Activated CD4-positive, alpha-beta T cell treated with anti-CD3 and anti-CD28 coated beads for 4 hours (primary cell): ENCODE measurements around the gene WASHC2A.
"Not testable (repeated sequence)": the region's sequence is repeated elsewhere in the genome, so short reads cannot be mapped to it uniquely, and the experiment has no call there.

Experiments
- DNase-seq, 2 donors: peaks; one replicate each; pipeline ENCODE4 v3.0.0-alpha.2; 2020

The WASHC2A gene, protein sequence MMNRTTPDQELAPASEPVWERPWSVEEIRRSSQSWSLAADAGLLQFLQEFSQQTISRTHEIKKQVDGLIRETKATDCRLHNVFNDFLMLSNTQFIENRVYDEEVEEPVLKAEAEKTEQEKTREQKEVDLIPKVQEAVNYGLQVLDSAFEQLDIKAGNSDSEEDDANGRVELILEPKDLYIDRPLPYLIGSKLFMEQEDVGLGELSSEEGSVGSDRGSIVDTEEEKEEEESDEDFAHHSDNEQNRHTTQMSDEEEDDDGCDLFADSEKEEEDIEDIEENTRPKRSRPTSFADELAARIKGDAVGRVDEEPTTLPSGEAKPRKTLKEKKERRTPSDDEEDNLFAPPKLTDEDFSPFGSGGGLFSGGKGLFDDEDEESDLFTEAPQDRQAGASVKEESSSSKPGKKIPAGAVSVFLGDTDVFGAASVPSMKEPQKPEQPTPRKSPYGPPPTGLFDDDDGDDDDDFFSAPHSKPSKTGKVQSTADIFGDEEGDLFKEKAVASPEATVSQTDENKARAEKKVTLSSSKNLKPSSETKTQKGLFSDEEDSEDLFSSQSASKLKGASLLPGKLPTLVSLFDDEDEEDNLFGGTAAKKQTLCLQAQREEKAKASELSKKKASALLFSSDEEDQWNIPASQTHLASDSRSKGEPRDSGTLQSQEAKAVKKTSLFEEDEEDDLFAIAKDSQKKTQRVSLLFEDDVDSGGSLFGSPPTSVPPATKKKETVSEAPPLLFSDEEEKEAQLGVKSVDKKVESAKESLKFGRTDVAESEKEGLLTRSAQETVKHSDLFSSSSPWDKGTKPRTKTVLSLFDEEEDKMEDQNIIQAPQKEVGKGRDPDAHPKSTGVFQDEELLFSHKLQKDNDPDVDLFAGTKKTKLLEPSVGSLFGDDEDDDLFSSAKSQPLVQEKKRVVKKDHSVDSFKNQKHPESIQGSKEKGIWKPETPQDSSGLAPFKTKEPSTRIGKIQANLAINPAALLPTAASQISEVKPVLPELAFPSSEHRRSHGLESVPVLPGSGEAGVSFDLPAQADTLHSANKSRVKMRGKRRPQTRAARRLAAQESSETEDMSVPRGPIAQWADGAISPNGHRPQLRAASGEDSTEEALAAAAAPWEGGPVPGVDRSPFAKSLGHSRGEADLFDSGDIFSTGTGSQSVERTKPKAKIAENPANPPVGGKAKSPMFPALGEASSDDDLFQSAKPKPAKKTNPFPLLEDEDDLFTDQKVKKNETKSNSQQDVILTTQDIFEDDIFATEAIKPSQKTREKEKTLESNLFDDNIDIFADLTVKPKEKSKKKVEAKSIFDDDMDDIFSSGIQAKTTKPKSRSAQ (N-terminal part only)

DNA sequence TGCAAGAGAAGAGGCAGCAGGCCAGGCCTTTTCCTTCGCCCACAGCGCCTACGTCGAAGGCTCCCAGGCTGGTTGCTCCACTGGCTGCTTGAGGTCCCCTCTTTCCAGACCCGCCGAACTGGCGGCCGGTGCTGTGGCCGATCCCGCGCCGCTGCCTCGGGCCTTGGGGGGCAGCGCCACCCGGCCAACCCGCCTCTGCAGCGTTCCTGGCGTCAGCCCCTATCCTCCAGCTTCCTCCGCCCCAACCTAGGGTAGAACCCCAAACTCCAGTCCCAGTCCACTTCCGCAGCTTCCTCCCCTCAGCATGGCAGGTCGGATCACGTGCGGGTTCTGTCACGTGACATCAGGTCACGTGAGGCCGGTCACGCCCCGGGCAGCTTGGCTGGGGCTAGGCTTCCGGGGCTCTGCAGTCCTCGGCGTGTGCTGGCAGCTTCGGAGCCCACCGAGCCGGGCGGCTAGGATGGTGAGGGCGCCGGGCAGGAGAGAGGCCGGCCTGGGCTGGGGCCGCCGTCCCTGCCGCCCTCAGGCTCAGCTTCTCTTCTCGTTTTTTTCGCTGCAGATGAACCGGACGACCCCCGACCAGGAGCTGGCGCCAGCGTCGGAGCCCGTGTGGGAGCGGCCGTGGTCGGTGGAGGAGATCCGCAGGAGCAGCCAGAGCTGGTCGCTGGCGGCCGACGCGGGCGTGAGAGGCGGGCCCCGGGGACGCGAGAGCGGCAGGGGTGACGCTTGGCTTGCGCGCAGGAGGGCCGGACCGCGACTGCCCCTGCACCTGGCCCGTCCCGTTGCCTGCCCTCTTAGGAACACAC is at the start of gene WASHC2A:
TSS of gene WASHC2A (plus strand) at position 409 of the 806 bp plus-strand sequence. CDS start at position 461, 52 bp downstream.
- peak; percentile 68 to 78 for DNase-seq

DNA sequence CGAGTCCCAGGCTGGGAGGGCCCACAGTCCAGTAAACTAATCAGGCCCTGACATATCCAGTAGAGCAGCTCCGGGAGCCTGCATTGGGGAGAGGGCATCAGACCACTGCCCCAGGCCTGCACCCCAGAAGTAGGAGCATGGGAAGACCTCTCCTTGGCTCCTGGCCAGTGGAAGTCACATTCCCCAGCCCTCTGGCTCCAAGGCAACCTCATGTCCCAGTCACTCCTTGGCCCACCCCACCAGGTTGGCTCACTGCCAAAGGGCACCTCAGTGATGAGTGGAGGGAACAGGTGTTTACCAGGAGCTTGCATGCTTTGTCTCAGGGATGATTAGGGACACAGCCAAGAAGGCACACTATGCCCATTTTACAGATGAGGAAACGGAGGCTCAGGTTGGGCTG is 48.5 kb upstream of the WASHC2A start:
- DNase-seq = not testable (repeated sequence)

DNA sequence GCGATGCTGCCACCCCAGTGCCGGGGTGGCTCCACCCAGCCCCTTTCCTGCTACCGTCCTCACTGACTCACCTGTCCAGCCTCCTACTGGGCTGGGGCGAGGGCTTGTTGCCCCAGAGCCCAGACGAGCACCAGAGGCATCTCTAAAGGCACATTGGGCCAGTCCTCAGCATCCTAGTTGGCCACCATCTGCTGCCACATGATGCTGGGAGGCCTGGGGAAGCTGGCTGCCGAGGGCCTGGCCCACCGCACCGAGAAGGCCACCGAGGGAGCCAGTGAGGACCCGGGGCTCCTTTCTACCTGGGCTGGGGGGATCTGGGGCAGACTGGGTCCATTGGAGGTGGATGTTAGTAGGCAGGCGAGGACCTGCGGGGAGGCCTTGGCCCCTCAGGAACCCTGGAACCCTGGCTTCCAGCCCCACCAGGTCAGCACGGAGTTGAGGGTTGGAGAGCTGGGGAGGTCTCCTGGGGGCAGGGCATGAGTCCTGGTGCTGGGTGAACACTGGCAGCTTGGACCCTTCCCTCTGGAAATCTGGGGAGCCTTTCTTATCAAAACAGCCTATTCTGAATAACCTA is 47.2 kb upstream of the WASHC2A start:
- not testable (repeated sequence) for DNase-seq

DNA sequence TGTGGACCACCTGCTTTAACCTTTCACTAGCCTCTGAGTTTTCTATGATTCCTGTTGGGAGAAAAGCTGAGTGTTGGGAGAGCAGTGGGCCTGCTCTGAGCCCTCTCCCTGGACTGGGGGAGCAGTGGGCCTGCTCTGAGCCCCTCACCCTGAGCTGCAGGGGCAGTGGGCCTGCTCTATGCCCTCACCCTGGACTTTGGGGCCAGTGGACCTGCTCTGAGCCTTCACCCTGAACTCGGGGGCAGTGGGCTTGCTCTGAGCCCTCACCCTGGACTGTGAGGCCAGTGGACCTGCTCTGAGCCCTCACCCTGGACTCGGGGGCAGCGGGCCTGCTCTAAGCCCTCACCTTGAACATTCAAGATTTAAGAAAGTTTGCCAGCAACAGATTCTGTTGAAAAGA is 46.1 kb upstream of the WASHC2A start:
- DNase-seq = no peak

DNA sequence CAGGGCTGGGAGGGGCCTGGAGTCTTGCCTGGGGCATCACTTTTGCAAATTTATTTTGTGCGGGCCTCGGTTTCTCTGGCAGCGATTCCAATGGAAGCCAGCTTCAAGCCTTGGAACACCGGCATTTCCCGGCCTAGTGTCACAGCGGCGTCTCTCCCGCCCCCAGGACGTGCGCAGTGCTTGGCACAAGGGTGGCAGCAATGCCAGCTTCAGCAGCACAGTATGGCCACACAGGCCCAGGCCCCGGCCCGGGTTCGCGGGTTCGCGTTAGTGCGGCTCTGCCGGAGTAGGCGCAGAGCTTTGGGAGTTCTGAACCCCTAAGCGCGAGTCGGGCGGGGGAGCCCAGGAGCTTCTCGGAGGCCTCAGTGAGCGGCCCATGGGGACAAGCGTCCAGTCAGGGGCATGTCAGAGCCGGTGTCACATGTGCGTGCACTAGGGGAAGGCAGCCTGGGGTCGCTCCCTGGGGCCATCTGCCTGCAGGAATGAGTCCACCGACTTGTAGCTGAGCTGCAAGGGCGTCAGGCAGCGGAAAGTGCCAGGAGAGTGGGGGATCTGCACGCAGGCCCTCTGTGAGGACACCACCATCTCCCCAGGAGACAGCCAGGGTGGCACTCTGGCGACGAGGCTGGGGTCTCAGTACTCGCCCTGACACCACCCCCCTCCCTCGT is 42.9 kb upstream of the WASHC2A start:
- DNase-seq = not testable (repeated sequence)

DNA sequence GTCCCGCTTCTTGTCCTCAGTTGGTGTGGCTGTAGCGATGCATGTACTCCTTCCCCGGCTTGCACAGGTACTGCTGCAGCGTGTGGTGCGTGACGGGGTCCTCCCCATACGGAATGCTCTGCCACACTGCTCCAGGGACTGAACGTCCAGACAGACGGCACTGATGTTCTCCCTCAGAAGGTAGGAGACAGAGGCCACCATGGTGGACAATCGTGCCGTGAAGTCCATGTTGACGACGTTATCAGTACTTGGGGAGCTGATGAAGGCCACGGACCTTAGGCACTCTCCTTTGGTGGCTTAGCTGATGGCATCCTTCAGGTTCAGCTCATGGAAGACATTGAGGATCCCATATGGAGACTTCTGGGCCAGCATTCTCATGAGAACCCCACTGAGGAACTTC is 42.1 kb upstream of the WASHC2A start:
- DNase-seq = no peak

DNA sequence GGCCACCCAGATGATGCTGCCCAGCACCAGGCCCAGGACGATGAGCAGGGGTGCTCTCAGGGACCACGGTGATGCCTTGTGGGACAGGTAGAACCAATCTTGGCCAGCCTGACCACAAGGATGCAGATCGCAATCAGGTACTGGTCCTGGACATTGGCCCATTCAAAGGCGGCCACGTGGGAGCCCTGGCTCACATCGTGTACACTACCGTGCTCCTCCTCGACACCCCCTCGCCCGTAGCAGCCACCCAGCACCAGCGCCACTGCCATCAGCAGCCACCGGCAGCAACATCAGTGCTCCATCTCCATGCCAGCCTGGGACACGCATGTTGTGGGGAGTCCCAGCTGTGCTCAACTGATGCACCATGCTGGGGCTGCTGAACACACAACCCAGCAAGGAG is 40.6 kb upstream of the WASHC2A start:
- no peak for DNase-seq

DNA sequence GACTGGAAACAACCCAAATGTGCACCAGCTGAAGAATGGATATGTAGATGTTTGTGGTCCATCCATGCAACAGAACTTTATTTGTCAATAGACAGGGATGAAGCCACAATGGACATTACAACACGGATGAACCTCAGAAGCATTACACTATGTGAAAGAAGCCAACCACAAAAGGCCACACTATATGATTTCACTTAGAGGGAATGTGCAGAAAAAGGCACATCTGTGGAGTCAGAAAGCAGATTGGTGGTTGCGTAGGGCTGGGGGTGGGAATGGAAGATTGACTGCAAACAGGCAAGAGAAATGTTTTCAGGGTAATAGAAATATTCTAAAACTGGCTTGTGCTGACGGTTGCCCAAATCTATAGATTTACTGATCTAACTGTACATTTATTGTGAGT is 34.3 kb upstream of the WASHC2A start:
- no peak for DNase-seq

DNA sequence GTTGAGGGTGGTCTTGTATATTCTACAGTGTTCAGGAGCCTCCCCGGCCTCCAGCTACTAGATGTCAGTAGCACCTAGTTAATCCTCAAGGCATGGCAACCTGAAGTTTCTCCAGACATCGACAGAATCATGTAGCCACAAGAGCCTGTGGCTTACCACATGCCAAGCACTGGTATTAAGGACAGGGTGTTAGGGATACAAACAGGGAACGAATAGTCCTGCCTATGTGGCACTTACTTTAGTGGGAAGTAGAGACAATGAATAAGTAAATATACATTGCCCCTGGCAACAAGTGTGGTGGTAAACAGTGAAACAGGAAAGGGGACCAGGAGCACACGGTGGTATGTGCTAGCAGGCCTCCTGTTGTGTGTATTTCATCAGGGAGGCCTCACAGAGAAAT is 32.4 kb upstream of the WASHC2A start:
- DNase-seq = not testable (repeated sequence)

DNA sequence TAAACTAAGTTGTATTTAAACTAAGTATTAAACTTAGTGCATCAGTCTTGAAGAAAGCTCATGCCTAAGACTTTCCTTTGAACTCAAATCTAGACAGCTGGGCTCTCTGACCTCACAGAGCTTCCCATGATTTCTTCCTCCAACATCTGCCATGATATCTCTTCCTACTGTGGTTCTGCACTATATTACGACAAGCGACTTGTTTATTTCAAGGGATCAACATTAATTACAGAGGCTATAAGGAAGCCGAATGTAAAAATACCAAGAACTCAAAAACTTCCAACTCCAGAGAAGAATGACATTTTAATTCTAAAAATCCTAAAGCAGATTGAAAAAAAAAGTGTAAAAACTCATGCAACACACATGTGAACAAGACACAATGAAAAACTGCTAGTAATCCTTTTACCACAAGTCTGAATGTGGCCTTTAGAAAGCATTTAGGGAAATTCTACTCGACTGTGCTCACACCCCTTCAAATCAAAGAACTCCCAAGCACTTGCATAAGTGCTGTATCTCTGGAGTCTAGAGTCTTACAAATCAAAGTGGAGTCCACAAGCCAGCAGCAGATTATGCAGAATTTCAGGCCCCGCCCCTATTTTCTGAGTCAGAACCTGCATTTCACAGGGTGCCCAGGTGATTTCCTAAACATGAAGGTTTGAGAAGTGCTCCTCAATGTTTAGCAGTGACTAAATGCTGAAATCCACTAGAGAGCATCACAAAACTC is 22.7 kb upstream of the WASHC2A start:
- DNase-seq = no peak

DNA sequence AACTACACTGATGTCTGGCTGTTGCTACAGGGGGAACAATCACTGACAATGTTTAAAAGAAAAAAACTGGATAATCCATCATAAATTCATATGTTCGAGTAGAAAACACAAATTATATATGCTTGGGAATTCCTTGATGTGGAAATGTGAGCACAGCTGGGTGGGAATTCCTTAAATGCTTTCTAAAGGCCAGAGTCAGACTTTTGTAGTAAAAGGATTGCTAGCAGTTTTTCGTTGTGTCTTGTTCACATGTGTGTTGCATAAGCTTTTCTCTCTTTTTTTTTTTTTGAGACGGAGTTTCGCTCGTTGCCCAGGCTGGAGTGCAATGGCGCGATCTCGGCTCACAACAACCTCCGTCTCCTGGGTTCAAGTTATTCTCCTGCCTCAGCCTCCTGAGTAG is 21.3 kb upstream of the WASHC2A start:
- DNase-seq = not testable (repeated sequence)

DNA sequence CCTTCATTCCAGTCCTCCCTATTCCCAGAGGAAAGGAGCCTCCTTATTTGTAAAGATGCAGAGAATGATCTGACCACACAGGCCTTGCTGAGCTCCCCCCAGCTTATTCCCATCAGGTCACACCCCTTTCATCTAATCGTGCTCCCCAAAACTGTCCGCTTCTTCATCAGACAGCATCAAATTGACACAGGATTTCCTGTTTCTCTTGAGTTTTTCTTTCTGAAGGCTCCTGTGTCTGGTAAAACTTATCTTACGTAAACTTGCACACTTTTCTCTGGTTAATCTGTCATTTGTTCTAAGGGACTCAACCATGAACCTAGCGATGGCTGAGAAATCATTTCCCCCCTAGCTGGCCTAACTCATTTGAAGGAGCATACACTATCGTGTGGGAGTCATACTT is 20.2 kb upstream of the WASHC2A start:
- not testable (repeated sequence) for DNase-seq

DNA sequence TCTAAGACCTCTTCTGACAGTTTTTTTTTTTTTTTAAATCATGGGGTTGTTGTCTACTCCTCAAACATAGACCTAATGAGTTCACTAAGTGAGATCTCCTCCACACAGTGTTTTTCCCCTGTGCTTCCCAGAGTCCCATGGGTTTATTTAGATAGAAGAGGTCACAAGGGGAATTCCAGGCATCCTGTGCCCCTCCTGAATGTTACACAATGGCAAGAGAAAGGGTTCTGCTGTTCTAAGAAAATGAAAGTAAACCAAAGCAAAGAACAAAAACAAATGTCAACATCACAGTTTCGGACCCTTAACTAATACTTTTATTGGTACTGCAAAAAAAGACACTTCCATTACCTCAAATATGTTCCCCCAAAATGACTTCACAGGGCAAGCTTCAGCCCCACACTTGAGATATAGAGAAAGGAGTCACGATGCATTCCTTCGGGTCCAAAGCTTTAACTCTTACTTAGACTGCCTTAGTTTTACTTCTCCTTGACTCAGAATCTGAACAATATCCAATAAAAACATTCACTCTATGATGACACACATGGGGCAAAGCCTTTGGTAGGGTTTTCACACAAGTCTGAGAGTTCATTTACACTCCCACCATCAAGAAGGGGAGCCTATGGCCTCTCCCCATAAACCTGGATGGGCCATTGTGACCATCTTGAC is 15.6 kb upstream of the WASHC2A start:
- DNase-seq = not testable (repeated sequence)

DNA sequence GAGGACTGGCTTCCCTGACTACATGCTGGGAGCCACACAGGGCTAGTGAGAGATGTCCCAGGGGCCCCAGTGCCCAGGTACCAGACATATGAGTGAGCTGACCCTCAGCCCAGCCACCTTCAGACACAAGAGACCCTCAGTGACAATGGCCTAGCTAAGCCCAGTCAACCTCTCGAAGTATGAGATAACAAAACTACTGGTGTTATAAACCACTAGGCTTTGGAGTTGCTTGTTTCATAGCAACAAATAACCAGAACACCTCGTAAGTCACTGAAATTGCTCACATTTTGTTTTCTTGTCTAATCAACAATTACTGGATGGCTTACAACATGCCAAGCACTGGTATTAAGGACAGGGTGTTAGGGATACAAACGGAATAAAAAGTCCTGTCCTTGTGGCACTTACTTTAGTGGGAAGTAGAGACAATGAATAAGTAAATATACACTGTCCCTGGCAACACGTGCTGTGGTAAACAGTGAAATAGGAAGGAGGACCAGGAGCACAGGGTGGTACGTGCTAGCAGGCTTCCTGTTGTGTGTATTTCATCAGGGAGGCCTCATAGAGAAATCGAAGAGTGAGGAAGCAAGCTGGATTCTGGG is 14.9 kb upstream of the WASHC2A start:
- not testable (repeated sequence) for DNase-seq

DNA sequence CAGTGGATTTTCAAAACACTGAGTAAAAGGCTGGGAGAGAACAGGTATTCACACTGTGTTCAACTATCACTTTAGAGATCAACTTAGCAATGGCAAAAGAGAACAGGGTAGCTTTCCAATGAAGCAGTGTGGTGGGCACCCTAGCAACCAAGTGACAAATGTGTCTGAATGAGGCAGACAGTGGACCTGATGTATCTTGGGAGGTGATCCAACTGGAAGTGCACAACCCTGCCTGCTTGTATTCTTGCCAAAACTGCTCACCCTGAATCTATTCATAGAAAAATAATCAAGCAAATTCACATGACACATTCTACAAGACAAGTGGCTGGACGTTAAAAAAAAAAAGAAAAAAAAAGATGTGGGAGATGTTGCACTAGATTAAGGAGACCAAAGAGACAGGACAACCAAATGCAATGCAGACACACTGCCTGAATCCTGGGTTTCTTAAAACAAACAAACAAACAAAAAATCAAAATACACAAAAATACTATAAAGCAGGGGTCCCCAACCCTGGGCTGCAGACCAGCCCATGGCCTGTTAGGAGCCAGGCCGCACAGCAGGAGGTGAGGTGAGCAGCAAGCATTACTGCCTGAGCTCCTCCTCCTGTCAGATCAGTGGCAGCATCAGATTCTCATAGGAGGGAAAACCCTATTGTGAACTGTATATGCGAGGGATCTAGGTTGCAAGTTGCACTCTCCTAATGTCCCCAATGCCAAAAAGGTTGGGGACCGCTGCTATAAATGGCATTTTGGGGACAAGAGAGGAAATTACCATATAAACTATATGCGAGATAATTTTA is 12.1 kb upstream of the WASHC2A start:
- DNase-seq = not testable (repeated sequence)

DNA sequence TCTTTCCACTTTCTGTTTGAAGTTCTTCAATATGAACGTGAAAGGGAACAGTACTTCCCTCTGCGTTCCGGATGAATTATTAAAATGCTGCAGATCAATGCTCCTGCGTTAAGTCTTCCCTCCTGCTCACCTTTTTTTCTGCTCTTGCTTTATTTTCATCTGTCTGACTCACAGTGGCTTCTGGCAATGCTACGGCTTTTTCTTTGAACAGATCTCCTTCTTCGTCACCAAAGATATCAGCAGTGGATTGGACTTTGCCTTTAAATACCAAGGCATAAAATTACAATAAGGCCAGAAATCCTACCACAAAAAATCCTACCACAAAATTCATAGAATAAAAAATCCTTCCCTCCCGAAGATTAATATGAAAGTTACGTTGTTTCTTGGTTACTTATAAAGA is 11.1 kb upstream of the WASHC2A start:
- DNase-seq = not testable (repeated sequence)

DNA sequence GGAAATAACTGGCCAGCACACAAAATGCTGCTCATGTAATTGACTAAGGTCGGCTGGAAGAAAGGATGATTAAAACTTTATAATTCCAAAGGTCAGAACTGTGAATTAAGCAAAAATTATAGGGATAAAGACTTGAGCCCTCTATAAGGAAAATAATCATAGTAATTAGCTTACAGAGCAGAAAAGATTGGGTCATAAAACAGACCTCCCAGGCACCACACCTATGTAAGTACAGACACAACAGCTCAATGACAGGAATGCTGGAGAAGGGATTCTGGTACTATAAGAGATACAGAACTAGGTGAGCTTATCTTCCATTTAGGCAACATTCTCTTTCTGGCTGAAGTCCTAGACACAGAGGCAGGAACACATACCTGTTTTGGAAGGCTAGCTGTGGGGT is 9.0 kb upstream of the WASHC2A start:
- not testable (repeated sequence) for DNase-seq

DNA sequence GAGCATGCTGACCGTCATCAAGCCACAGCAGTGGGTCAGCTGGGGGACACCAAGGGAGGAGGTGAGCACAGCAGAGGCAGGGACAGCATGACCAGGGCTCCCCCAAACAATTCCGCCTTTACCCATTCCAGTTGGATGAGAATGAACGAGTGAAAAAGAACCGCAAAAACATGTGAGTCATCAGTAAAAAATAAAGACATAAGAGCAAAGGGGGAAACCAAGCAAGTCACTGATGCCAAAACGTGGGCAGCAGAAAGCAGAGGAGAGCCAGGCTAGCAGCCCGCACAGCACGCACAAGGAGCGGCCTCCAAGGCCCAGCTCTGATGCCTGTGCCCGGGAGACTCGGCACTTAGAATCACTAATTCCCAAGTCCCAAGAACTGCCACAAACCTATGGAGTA is 7.8 kb upstream of the WASHC2A start:
- not testable (repeated sequence) for DNase-seq
